Tibial artery (tissue), 4 donors: ENCODE data around the gene FBXO46.
A peak's percentile ranks its signal among the peaks of the same experiment; 100 is the strongest.

ENCODE experiments used
- DNase-seq, 2 donors: peaks; one replicate each; pipeline ENCODE4 v3.0.0-alpha.2; 2019
- H3K27ac ChIP-seq, 2 donors: fragments of 200-600 bp; sonication (generic) in 1 of 2; 1 replicate in 1 of 2; 2 replicates in 1 of 2; pipeline ENCODE4 v1.5.1; 2018 to 2019; ENCODE audit warnings: mild to moderate bottlenecking in 1 of 2
- H3K27me3 ChIP-seq, 2 donors: fragments of 200-600 bp; sonication (generic) in 1 of 2; one replicate each; pipeline versions ENCODE4 v1.5.1 to v1.6.0; 2016 to 2019
- H3K36me3 ChIP-seq, 3 donors: fragments of 200-600 bp; sonication (generic) in 2 of 3; one replicate each; pipeline ENCODE4 v1.5.1; 2016 to 2019; ENCODE audit warnings: mild to moderate bottlenecking in 2 of 3
- H3K4me1 ChIP-seq, 4 donors: fragments of 200-600 bp; sonication (generic) in 2 of 4; 1 replicate in 3 of 4; 2 replicates in 1 of 4; pipeline ENCODE4 v1.5.1; 2016 to 2019
- H3K4me3 ChIP-seq, 2 donors: fragments of 200-600 bp; sonication (generic) in 1 of 2; 1 replicate in 1 of 2; 2 replicates in 1 of 2; pipeline ENCODE4 v1.5.1; 2018 to 2019; ENCODE audit warnings: mild to moderate bottlenecking in 2 of 2
- H3K9me3 ChIP-seq, 3 donors: fragments of 200-600 bp; sonication (generic) in 1 of 3; one replicate each; pipeline ENCODE4 v1.5.1; 2016 to 2019
- CTCF ChIP-seq, 2 experiments: fragments of 200-600 bp in 1 of 2; fragments of 450-650 bp in 1 of 2; IDR thresholded peaks; one replicate each; pipeline ENCODE4 v1.5.1; 2017 to 2019; ENCODE audit warnings: antibody characterized with exemption in 2 of 2, mild to moderate bottlenecking in 1 of 2, moderate library complexity in 1 of 2
- intact Hi-C: fragments of 100-400 bp; cut with DNase I; formaldehyde crosslinking; loops from one replicate; pipeline ENCODE4 v1.15.0; 2023; ENCODE audit warnings: low total_unique reads

FBXO46 gene

GRCh38 chr19:45717131-45717982 is 13.3 kb downstream of the FBXO46 start:
- Histone ChIP-seq H3K4me1 (peaks cover 0 to 20% (median 10%) of the 10 kb centered on the region in 4 donors), H3K9me3 (no peaks in the 10 kb centered on the region), H3K27me3 (no peaks in the 10 kb centered on the region), H3K27ac (peak overlapping the region; percentile 86 to 87), H3K36me3 (peaks cover under 1 to 16% (median 9%) of the 10 kb centered on the region in 3 donors), H3K4me3 (peak overlapping the region; percentile 59 to 61)
- peak; percentile 99 to 100 for DNase-seq
- TF ChIP-seq CTCF (IDR thresholded peaks at IDR 0.05) = peak; percentile 19 to 22
- intact Hi-C loops = loop anchor here (10.0 kb wide), 1 partner anchor 47 kb away; the partner anchor contains the start of gene SIX5

GRCh38 chr19:45716359-45717130 is 14.2 kb downstream of the FBXO46 start:
- Histone ChIP-seq H3K4me1 (peaks cover 0 to 20% (median 10%) of the 10 kb centered on the region in 4 donors), H3K27me3 (no peaks in the 10 kb centered on the region), H3K9me3 (no peaks in the 10 kb centered on the region), H3K36me3 (peaks cover 9 to 24% (median 18%) of the 10 kb centered on the region in 3 donors), H3K4me3 (peak overlapping the region; percentile 59 to 61), H3K27ac (peak overlapping the region; percentile 86 to 87)
- no peak for TF ChIP-seq CTCF (IDR thresholded peaks at IDR 0.05)
- DNase-seq = no peak
- intact Hi-C loops = loop anchor here (10.0 kb wide), 1 partner anchor 48 kb away; the partner anchor contains the start of gene SIX5

GRCh38 chr19:45715139-45715538 is 15.6 kb downstream of the FBXO46 start:
- intact Hi-C loops = loop anchor here (10.0 kb wide), 1 partner anchor 50 kb away; the partner anchor contains the start of gene SIX5
- peaks cover 10 to 30% (median 23%) of the 10 kb centered on the region in 3 donors for H3K36me3 ChIP-seq
- no peaks in the 10 kb centered on the region for H3K27me3 ChIP-seq
- H3K9me3 ChIP-seq = no peaks in the 10 kb centered on the region
- H3K4me1 ChIP-seq = peaks cover 0 to 20% (median 10%) of the 10 kb centered on the region in 4 donors
- H3K4me3 ChIP-seq = no peak overlapping the region
- no peak overlapping the region for H3K27ac ChIP-seq
- DNase-seq = no peak
- TF ChIP-seq CTCF (IDR thresholded peaks at IDR 0.05) = no peak

- H3K4me1 ChIP-seq = peaks cover 0 to 16% (median 8%) of the 10 kb centered on the region in 4 donors
- H3K27ac ChIP-seq = no peak overlapping the region
- no peak for TF ChIP-seq CTCF (IDR thresholded peaks at IDR 0.05)
- H3K36me3 ChIP-seq = peaks cover 10 to 26% (median 23%) of the 10 kb centered on the region in 3 donors
- intact Hi-C loops = loop anchor here (10.0 kb wide), 1 partner anchor 52 kb away; the partner anchor contains the start of gene SIX5
- H3K9me3 ChIP-seq = no peaks in the 10 kb centered on the region
- no peaks in the 10 kb centered on the region for H3K27me3 ChIP-seq
- no peak for DNase-seq
- H3K4me3 ChIP-seq = no peak overlapping the region
Observed at GRCh38 chr19:45713141-45713540, 17.6 kb downstream of the FBXO46 start.

GRCh38 chr19:45712699-45713067 is 18.0 kb downstream of the FBXO46 start:
- H3K9me3 ChIP-seq = no peaks in the 10 kb centered on the region
- intact Hi-C loops = loop anchor here (10.0 kb wide), 1 partner anchor 52 kb away; the partner anchor contains the start of gene SIX5
- H3K4me1 ChIP-seq = peaks cover 0 to 12% (median 5%) of the 10 kb centered on the region in 4 donors
- no peak overlapping the region for H3K27ac ChIP-seq
- H3K27me3 ChIP-seq = no peaks in the 10 kb centered on the region
- DNase-seq = no peak
- peaks cover 10 to 26% (median 23%) of the 10 kb centered on the region in 3 donors for H3K36me3 ChIP-seq
- no peak for TF ChIP-seq CTCF (IDR thresholded peaks at IDR 0.05)
- no peak overlapping the region for H3K4me3 ChIP-seq
